CD4-positive, alpha-beta T cell treated with Interleukin-17A for 1 hour (primary cell): Measurements from ENCODE around the gene SH3RF1.
"Not testable (repeated sequence)": the region's sequence is repeated elsewhere in the genome, so short reads cannot be mapped to it uniquely, and the experiment has no call there.

ENCODE experiments used
- DNase-seq: peaks from one replicate; pipeline ENCODE4 v3.0.0-alpha.2; 2020

The SH3RF1 gene

DNA sequence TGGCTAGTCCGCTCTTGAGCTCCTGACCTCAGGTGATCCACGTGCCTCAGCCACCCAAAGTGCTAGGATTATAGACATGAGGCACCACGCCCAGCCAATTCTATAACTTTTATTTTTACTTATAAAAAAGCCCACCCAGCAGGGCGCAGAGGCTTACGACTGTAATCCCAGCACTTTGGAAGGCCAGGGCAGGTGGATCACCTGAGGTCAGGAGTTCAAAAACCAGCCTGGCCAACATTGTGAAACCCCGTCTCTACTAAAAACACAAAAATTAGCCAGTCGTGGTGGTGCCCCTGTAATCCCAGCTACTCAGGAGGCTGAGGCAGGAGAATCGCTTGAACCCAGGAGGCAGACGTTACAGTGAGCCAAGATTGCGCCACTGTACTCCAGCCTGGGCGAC, 73.5 kb downstream of the SH3RF1 start:
- DNase-seq = not testable (repeated sequence)

DNA sequence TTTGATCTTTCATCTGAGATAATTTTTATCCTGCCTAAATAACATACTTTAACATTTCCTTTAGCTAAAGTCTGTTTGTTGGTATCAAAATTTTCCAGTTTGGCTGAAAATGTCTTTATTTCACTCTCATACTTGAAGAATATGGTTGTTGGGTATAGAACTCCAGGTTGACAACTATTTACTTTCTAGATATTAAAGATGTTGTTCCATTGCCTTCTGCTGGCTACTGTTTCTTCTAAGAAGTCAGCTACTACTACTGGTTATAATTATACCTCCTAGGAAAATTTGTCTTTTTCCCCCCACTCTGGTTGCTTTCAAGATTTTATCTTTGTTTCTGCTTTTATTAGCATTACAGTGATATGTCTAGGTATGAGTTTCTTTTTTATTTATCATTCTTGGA, 75.7 kb downstream of the SH3RF1 start:
- no peak for DNase-seq

DNA sequence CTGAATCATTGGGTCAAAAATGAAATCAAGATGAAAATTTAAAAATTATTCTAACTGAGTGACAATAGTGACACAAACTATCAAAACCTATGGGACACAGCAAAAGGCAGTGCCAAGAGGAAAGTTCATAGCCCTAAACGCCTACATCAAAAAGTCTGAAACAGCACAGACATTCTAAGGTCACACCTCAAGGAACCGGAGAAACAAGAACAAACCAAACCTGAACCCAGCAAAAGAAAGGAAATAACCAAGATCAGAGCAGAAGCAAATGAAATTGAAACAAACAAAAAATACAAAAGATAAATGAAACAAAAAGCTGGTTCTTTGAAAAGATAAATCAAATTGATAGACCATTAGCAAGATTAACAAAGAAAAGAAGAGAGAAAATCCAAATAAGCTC, 80.8 kb downstream of the SH3RF1 start:
- not testable (repeated sequence) for DNase-seq

DNA sequence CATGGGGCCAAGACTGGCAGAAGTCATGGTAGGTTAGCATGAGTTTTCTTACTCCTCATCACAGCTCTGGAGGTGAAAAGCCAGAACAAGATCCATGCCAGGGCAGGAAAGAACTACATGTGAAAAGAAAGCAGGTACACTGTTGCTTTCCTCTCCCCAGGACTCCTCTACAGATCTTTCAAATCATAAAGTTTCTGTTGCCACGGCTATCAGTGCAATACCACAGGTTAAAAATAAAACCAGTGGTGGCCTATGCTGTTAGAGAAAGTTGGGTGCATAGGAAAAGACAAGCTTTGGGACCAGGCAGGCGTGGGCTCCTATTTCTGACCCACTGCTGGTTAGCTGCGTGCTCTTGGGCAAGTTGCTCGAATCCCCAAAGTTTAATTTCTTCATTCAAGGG, 81.4 kb downstream of the SH3RF1 start:
- DNase-seq = no peak

DNA sequence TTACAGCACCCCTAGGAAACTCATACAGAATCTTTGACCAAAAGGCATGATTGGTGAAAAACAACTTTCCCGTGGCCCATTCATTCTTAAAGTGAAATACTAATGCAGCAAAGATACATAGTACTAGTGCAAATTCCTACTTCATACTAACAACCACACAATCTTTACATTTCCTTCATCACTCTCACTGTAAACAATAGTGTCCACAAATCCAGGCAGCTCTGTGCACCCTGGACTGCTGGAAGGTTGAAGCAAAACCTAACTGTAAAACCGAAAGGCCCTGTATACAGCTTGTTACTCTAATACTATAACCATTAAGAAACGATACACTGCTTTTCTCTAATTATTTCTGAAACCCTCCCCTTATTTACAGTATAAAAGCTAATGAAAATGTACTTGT, 82.6 kb downstream of the SH3RF1 start:
- DNase-seq = no peak

DNA sequence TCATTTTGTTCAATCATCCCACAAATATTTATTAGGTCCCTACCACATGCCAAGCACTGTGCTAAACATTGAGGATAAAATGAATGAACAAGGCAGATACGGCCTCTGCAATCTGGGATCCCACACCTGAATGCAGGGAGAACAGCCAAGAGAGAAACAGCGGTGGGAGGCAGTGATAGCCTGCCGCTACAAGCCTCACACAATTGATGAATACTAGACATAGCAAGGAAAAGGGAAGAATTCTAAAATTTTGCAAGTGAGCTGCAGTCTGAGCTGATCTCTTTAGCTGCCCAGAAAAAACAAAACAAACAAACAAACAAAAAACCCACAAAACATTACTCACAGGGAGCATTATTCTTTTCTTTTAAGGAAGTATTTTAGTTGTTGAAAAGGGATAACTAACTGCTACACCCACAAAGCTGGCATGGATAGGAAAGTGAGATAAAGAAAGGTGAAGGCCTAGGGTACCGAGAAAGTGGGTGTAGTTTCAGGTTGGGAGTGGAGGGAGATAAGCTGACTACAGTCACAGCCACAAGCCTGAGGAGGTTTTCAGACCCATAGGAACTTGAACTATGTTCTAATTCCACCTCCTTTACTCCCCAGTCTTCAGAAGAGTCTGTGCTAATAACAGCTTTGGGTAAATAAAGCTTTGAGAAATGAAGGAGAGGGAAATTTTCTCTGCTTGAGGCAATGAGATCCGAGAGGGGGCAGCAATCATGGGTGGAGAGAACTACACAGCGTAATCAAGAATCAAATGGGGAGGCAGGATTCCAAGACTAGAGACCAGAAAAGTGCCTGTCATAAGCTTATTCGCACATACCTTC, 85.4 kb downstream of the SH3RF1 start:
- no peak for DNase-seq

DNA sequence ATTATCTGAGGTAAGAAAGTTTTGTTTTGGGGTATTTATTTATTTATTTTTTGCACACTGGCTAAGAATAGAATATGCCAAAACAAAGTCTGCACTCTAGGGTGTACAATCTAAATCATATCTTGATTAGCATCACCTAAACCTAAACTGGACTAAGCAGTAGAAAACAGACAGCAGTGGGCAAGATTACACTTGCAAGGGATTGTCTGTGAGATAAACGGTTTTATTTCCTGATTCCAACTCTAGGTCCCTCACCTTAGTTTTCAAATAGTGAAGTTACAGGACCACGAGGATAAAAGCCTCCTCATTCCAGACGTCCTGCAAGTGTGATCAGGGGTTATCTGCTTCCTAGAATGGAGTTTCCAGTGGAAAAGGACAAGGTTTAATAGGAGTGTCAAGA, 86.1 kb downstream of the SH3RF1 start:
- no peak for DNase-seq

DNA sequence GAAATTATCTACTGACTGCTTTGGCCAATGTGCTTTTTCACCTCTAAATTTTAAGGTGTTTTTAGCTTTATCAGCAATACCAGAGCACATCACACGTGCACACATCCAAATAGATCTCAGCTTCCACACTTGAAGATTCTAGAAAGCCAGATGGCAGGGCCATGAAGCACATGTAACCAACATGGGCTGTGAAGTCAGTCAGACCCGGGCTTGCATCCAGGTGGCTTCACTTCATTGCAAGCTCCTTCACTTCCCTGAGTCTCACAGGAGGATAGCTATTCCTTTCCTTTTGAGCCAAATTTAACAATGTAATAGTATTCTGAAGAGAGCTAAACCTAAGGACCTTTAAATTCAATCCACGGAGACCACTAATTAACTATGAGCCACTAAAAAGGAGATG, 86.5 kb downstream of the SH3RF1 start:
- DNase-seq = no peak

DNA sequence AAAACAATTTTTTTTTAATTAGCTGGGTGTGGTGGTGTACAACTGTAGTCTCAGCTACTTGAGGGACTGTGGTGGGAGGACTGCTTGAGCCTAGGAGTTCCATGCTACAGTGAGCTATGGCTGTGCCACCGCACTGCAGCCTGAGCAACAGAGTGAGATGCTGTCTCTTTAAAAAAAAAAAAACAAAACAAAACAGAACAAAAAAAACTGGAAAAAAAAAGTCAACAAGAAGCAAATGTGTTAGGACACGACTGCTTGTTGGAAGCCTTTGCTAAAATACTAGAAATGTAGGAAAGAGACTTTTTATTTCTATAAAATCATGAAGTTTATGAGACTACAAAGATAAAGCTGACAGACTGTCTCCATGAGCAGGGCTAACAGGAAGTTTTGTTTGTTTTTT, 87.2 kb downstream of the SH3RF1 start:
- DNase-seq = no peak

DNA sequence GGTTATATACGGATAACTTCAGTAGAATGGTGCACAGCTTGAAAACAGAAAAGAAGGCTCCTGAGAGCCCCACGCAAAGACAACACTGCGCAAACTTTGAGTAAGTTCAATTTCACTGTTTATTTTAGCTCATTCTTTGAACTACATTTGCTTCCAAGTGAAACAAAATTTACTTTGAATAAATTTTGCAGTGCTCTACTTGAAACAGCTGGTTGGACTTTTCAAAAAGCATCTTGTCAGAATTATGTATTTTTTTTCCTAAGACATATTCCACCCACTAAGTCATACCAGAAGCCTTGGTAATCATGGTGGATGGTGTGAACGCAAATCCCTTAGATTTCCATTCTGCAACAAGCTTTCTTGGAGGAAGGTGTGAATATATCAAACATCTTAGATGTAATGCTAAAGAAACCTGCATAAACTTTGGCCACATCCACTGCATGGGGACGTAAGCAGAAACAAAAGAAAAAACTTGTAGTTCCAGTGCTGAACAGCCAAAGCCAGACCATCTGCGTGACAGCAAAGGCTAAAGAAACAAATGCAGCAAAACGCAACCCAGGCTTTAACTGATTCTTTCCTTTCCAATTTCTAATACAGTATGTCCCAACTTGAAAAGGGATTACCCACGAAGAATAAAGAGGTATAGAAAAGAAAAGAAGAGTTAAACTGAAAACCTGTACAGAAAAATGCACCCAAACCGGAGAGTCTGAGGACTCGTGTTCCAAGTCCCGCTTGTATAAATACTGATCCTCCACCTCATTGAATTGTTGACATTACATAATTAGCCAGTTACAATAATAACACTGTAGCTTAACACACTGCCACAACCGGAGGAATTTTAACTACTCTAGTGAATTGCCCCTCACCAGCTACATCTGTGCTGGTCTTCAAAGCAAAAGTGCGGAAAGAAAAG, 90.9 kb downstream of the SH3RF1 start:
- DNase-seq = no peak

DNA sequence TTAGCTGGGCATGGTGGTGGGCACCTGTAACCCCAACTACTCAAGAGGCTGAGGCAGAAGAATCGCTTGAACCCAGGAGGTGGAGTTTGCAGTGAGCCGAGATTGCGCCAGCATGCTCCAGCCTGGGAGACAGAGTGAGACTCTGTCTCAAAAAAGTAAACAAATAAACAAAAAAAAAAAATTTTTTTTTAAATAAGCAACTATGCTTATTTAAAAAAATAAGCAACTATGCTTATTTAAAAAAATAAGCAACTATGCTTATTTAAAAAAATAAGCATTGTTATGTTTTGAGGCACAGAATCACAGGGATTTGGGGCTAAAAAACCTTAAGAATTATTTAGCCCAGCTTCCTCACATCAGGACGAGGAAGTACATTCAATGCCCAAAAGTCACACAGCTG, 92.7 kb downstream of the SH3RF1 start:
- not testable (repeated sequence) for DNase-seq

DNA sequence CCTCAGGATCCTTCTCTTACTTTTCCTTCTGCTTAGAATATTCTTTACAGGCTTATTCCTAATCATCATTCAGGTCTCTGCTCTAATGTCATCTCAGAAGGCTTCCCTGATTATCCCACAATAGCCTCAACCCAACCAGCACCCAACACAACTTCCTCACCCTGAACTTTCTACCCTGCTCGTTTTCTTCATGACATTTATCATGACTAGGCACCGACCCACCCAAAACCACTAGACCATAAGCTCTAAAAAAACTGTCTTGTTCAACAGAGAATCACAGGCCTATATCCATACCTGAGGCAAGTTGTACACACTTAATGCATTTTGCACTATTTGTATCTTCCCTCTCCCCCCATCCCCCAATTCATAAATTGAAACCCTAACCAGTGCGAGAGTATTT, 95.3 kb downstream of the SH3RF1 start:
- DNase-seq = no peak

DNA sequence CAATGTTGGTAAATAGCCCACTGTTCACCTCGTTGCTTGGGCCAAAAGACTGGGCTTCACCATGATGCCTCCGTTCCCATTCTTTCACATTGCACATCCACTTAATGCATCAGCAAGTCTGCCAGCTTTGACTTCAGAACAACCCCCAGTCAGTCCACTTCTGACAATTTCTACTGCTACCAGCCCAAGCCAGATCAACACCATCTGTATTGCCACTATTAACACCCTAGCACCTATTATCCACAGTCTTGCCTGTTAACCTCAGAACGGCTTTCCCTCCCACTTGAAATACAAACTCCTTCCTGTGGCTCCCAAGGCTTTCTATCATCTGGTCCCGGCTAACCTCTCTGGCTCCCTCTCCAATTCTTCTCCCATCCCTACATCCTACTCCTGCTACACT, 95.7 kb downstream of the SH3RF1 start:
- DNase-seq = no peak

DNA sequence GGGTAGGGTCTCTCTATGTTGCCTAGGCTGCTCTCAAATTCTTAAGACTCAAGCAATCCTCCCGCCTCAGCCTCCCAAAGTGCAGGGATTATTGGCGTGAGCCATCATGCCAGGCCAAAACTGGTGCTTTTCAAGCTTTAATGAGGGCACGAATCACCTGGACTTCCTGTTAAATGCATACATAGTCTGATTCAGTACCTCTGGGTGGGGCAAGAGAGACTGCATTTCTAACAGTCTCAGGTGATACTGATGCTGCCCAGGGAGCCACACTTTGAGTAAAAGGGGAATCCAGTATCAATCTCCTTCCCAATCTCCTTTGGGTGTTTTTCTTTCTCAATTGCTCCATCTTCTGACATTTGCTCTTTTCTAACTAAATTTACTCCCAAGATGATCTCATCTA, 96.5 kb downstream of the SH3RF1 start:
- DNase-seq = no peak

DNA sequence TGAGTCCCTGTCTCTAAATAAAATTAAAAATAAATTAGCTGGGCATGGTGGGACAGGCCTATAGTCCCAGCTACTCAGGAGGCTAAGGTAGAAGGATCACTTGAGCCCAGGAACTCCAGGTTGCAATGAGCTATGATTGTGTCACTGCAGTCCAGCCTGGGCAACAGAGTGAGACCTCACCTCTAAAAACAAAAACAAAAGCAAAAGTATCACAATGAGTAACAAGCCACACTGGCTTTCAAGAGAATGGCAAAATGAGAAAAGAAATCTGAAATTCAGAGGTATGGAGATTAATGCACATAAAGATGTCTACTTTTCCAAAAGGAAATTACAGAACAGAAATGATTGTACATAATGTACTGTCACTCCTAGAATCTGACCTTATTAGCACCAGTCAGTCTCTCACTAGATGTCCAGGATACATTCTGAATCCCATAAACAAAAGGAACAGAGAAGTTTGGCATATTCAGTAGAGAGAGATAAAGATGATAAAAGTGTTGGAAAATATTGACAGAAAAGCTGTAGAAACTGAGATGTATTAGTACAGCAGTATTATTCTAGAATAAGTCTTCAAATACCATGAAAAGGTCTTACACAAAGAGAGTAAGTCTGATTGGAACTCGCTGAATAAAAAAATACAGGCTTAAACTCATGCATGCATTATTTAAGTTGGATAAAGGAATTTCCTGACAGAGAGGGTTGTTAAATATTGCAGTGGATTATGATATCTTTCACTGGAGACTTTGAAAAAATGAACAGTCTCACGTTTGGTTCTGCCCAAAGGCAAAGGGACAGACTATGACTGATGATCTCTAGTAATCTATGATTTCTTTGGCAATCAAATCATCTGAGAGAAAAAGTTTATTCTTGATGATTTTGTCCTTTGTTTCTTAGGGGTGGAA, 102.5 kb downstream of the SH3RF1 start:
- DNase-seq = no peak

DNA sequence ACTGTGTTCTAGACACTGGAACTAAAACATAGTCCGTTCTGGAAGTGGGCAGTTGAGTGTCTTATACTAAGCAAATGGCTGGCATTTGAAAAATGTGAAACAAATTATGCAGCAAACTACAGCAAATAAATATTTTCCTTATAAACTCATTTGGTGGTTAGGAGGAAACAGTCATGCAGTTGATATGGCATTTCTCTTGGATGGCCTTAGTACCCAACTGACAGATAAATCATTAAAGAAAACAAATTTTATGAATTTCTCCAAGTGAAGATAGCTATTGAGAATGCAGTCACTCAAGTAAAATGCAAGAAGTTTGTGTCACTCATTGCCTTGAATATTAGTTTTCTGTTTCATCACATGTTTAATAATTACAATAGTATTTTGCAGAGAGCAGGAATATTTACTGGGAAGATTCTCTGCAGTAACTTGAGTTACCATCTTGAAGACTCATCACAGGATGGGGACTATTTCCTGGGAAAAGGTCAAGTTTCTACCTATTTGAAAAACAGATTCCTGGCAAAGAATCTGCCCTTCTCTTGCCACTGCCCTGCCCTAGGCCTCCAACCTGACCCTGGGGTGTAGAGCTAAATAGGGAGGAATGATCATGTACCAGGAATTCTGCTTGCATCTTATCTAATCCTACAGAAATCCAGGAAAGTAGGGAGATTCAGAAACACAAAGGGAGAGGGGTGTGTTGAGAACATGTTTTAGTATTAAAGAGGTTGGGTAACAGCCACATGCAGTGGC, 105.9 kb downstream of the SH3RF1 start:
- no peak for DNase-seq

DNA sequence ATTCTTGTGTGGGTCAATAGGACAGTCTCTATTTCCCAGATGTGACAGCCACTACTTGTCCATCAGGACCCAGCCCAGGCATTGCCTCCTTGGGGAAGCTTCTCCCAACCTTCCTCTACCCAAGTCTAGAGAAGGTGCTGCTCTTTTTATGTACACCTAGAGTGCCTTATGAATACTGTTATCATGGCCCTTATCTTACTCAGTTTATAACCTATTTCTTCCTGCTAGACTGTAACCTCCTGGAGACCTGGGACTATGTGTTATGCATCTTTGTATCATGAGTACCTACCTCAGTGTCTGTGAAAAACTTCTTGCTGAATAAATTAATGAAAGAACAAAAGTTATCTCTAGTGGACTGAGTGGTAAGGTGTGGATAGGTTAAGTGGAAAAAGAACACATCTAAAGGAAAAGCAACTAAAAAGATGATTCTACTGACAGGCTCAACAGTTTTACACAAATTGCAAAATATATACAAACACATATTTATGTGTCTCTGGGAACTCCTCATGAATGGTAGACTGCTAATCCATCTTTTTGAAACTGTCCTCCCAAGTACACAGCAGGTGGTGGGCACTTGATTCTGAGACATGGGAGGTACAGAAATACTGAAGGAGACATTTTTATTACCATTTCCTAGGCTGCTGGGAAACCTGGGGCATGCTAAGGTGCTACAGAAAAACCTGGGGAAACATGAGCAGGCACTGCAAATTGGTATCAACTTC, 106.6 kb downstream of the SH3RF1 start:
- no peak for DNase-seq

DNA sequence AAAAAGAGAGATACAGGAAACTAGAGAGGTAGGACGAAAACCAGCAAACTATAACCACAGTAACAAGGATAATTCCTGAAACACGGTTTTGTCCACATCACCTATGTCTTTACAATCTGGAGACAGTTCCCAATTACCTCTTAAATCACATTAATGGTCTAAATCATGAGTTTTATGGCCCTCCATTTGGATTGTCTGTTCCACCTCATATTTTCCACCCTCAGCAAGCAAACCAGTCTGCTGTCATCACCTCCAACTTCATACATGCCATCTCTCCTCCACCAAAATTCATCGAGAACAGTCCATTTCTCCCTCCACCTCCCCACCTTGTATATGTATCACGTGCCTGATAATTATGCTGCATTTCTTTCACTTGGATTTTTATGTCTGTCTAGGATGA, 107.3 kb downstream of the SH3RF1 start:
- DNase-seq = no peak

DNA sequence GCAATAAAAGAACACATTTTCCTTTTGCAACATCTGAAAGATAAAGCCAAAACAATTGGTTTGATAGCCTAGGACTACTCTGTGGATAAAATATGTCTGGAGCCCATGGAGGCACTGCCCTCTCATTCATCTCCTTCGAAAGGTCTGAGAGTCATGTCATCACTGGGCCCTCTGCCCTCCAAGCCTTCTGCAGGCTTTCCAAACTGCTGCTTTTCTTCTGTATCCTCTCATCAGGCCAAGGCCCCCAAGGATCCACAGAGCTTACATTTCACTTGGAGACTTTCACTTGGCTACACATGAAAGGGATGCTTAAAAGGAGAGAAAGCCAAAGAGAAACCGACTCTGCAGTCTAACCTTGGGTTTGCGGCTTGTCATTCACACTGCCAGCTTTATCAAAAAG, 109.9 kb downstream of the SH3RF1 start:
- DNase-seq = no peak

DNA sequence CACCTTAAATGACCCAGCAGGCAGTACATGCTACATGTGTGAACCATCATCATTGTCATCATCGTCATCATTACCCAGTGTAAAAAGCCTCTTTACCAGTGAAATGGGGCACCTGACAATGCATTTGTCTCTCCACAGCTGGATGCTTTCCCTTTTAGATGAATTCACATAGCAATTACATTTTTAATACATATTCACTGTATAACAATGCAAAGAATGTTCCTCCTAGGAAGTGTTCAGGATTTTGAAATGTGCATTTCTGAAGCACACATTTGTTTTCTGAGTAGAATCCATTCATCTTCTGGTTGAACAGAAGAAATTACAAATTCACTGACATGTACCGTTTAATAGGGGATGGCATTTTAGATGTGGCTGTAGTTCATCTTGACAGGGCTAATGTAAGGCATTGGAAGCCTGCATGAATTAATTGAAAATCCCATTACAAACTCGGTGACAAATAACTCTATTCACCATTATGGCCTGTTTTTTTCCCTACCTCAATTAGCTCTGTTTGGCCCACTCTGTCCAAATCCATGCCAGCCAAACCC, 111.1 kb downstream of the SH3RF1 start:
- no peak for DNase-seq

DNA sequence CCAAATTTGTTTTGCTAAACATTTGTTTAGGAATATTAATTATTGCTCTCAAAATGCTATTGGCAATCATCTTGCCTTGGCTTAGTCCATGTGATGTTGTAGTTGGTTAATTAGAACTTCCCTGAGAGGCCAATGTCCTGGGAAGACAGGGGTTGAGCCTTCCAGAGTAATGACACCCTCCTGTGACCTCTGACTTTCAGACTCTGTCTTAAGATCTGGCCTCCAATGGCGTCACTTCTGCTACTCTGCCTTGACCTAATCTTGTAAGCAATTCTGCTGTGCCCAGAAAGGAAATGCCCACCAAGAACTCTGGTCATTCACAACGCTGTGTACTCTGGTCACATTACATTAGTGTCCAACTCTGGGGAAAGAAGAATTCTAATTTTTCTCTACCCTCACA, 111.9 kb downstream of the SH3RF1 start:
- no peak for DNase-seq
